Cerebellar cortex (tissue), 1 donor: ENCODE measurements around the gene CMTM8.

ENCODE experiments used
- DNase-seq: peaks from one replicate; pipeline ENCODE4 v3.0.0-alpha.2; 2015; ENCODE audit warnings: low spot score

Gene CMTM8

GRCh38 chr3:32410367-32411246, 172.1 kb downstream of the CMTM8 start:
- DNase-seq, result no peak

- DNase-seq, result no peak
Observed at GRCh38 chr3:32411442-32411841, 173.0 kb downstream of the CMTM8 start.

- DNase-seq, result no peak
Observed at GRCh38 chr3:32412887-32413286, 174.4 kb downstream of the CMTM8 start.

- DNase-seq, result no peak
Observed at GRCh38 chr3:32413845-32414521, 175.5 kb downstream of the CMTM8 start.

- no peak for DNase-seq
Observed at GRCh38 chr3:32414522-32415202, 176.2 kb downstream of the CMTM8 start.

- DNase-seq, result no peak
Observed at GRCh38 chr3:32419742-32420125, 181.3 kb downstream of the CMTM8 start.
